ENCODE measurements around the gene RNF141. TPM values are rescaled to one million over a fixed set of nuclear protein-coding genes. Genes with fewer than 3 reads are reported as not detected.

The RNF141 gene
- total RNA-seq, 1 donor from 2014 or later = 16.9 TPM

- no peak for DNase-seq (ENCODE audit: low spot score)
- ATAC-seq = no peak
Observed at GRCh38 chr11:10485646-10486045, 55.3 kb downstream of the RNF141 start.

- ATAC-seq = no peak
- DNase-seq (ENCODE audit: low spot score) = peak; percentile 35
Observed at GRCh38 chr11:10484461-10485180, 56.4 kb downstream of the RNF141 start.

GRCh38 chr11:10483584-10483983 lies 57.4 kb downstream of the RNF141 start:
- no peak for ATAC-seq
- peak; percentile 35 for DNase-seq (ENCODE audit: low spot score)

- ATAC-seq (no peak), DNase-seq (ENCODE audit: low spot score) (no peak)
Observed at GRCh38 chr11:10483174-10483573, 57.8 kb downstream of the RNF141 start.

- ATAC-seq (no peak), DNase-seq (ENCODE audit: low spot score) (peak; percentile 29)
Observed at GRCh38 chr11:10481560-10482349, 59.2 kb downstream of the RNF141 start.

GRCh38 chr11:10480760-10481159 lies 60.2 kb downstream of the RNF141 start:
- no peak for DNase-seq (ENCODE audit: low spot score)
- no peak for ATAC-seq

- ATAC-seq (no peak), DNase-seq (ENCODE audit: low spot score) (peak; percentile 38)
Observed at GRCh38 chr11:10480026-10480425, 61.0 kb downstream of the RNF141 start.

- no peak for ATAC-seq
- peak; percentile 38 for DNase-seq (ENCODE audit: low spot score)
Observed at GRCh38 chr11:10478574-10479550, 62.1 kb downstream of the RNF141 start.

GRCh38 chr11:10478066-10478465 lies 62.9 kb downstream of the RNF141 start:
- DNase-seq (ENCODE audit: low spot score) (peak; percentile 23), ATAC-seq (no peak)

GRCh38 chr11:10477690-10478046 lies 63.3 kb downstream of the RNF141 start:
- ATAC-seq = no peak
- peak; percentile 34 for DNase-seq (ENCODE audit: low spot score)

- DNase-seq (ENCODE audit: low spot score) (peak; percentile 44), ATAC-seq (no peak)
Observed at GRCh38 chr11:10476927-10477689, 63.9 kb downstream of the RNF141 start.

- no peak for DNase-seq (ENCODE audit: low spot score)
- ATAC-seq = no peak
Observed at GRCh38 chr11:10476342-10476741, 64.6 kb downstream of the RNF141 start.

- DNase-seq (ENCODE audit: low spot score) = peak; percentile 35
Observed at GRCh38 chr11:10474551-10474950, 66.4 kb downstream of the RNF141 start.

GRCh38 chr11:10473371-10473770 lies 67.6 kb downstream of the RNF141 start:
- ATAC-seq = no peak
- DNase-seq (ENCODE audit: low spot score) = peak; percentile 35

More at GRCh38 chr11:10474551-10474950, 66.4 kb downstream of the RNF141 start:
- ATAC-seq = no peak

- no peak for ATAC-seq
- no peak for DNase-seq (ENCODE audit: low spot score)
Observed at GRCh38 chr11:10462746-10463300, 78.2 kb downstream of the RNF141 start.

Other genes with a start within 250 kb of the RNF141 start
- gene SBF2, start 247.0 kb downstream of the RNF141 start, total RNA-seq = 16.7 TPM
- 9.6 TPM for gene ADM, start 236.1 kb downstream of the RNF141 start, total RNA-seq
- gene AMPD3, start 85.9 kb downstream of the RNF141 start, total RNA-seq = 1.4 TPM
- gene LYVE1, start 27.5 kb upstream of the RNF141 start, total RNA-seq = 25.6 TPM
- gene IRAG1, start 152.6 kb upstream of the RNF141 start, total RNA-seq = 0.53 TPM
- gene CTR9, start 210.1 kb upstream of the RNF141 start, total RNA-seq = 16.1 TPM